Dermis blood vessel endothelial cell (primary cell): Measurements from ENCODE around the gene NEURL2. TPM values are rescaled to one million over a fixed set of nuclear protein-coding genes. Genes with fewer than 3 reads are reported as not detected.
"Not testable (repeated sequence)": the region's sequence is repeated elsewhere in the genome, so short reads cannot be mapped to it uniquely, and the experiment has no call there.

Experiments
- DNase-seq: peaks from one replicate; pipeline ENCODE4 v3.0.0; 2010
- total RNA-seq: library from RNA; depleted of rRNA; stranded (reverse); fragments of >200 nt; gene quantifications from 2 replicates; pipeline ENCODE4 v1.2.3, GENCODE V29; 2014

Gene NEURL2
- total RNA-seq, 1 donor from 2014 or later = 4.4 TPM

- no peak for DNase-seq
Observed at GRCh38 chr20:45898285-45898684, 7.3 kb upstream of the NEURL2 start.

GRCh38 chr20:45897692-45898091 is 6.7 kb upstream of the NEURL2 start:
- DNase-seq = no peak

GRCh38 chr20:45897289-45897688 is 6.3 kb upstream of the NEURL2 start:
- DNase-seq = no peak

GRCh38 chr20:45896641-45897161 is 5.7 kb upstream of the NEURL2 start:
- DNase-seq = no peak

- no peak for DNase-seq
Observed at GRCh38 chr20:45894797-45895196, 3.8 kb upstream of the NEURL2 start.

- DNase-seq = no peak
Observed at GRCh38 chr20:45893831-45894230, 2.8 kb upstream of the NEURL2 start.

GRCh38 chr20:45892828-45893500 is 2.0 kb upstream of the NEURL2 start:
- no peak for DNase-seq

- peak; percentile 42 for DNase-seq
Observed at GRCh38 chr20:45892049-45892825, 1.2 kb upstream of the NEURL2 start.

- DNase-seq = peak; percentile 95
Observed at GRCh38 chr20:45890077-45890984, 677 bp downstream of the NEURL2 start.

- no peak for DNase-seq
Observed at GRCh38 chr20:45888681-45889080, 2.3 kb downstream of the NEURL2 start.

GRCh38 chr20:45887346-45887715 is 3.7 kb downstream of the NEURL2 start, which contains the start of gene SPATA25:
Gene SPATA25 (minus strand): TSS chr20:45887622. CDS start chr20:45887590, 32 bp downstream.
- DNase-seq = no peak

- no peak for DNase-seq
Observed at GRCh38 chr20:45886590-45887345, 4.2 kb downstream of the NEURL2 start.

GRCh38 chr20:45883100-45883469 is 7.9 kb downstream of the NEURL2 start:
- DNase-seq = no peak

- DNase-seq = no peak
Observed at GRCh38 chr20:45882469-45883099, 8.4 kb downstream of the NEURL2 start.

- peak; percentile 100 for DNase-seq
Observed at GRCh38 chr20:45880988-45881788, 9.8 kb downstream of the NEURL2 start, which contains the start of gene ZSWIM1. Gene ZSWIM1 (plus strand): TSS chr20:45881227. CDS start chr20:45882593, 1,366 bp downstream.

- no peak for DNase-seq
Observed at GRCh38 chr20:45878076-45878761, 12.8 kb downstream of the NEURL2 start.

- no peak for DNase-seq
Observed at GRCh38 chr20:45874576-45874975, 16.4 kb downstream of the NEURL2 start.

GRCh38 chr20:45874104-45874481 is 16.9 kb downstream of the NEURL2 start:
- not testable (repeated sequence) for DNase-seq

GRCh38 chr20:45873409-45874103 is 17.5 kb downstream of the NEURL2 start:
- DNase-seq = no peak
